Stimulated activated naive CD8-positive, alpha-beta T cell treated with anti-CD3 and anti-CD28 coated beads, Interleukin-15, Interleukin-2, amounts not matched to agents 100 ng/mL and 50 ng/mL, for 24 hours (primary cell): ENCODE measurements around the gene MAP1B.
A peak's percentile ranks its signal among the peaks of the same experiment; 100 is the strongest.

Experiments
- H3K27ac Mint-ChIP-seq: one replicate; pipeline ENCODE4 v1.8.0; 2021; ENCODE audit warnings: mild to moderate bottlenecking, mixed read lengths
- H3K27me3 Mint-ChIP-seq: one replicate; pipeline ENCODE4 v1.8.0; 2021; ENCODE audit warnings: mixed read lengths
- H3K36me3 Mint-ChIP-seq: one replicate; pipeline ENCODE4 v1.8.0; 2021; ENCODE audit warnings: low read depth, mixed read lengths
- H3K4me1 Mint-ChIP-seq: one replicate; pipeline ENCODE4 v1.8.0; 2021; ENCODE audit warnings: low read depth, mixed read lengths
- H3K4me3 Mint-ChIP-seq: one replicate; pipeline ENCODE4 v1.8.0; 2021; ENCODE audit warnings: mild to moderate bottlenecking, mixed read lengths
- H3K9me3 Mint-ChIP-seq: one replicate; pipeline ENCODE4 v1.8.0; 2021; ENCODE audit warnings: mixed read lengths

MAP1B gene

DNA sequence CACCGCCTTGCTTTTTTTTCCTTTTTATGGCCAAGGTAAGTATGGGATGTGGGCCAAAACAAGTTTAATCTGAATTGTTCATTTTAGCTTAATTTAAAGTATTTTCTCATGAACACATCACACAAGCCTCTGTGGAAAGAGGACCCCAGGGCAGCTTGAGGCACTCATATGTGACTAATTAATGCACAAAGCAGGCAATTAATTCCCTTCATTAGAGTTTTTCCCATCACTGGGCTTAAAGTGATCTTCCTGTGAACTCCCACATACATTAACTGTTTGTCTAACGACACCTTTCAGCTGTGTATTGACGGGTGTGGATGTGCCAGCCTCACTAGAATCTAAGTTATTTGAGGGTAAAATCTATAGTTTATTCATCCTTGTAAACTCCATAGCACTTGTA is 109.5 kb downstream of the MAP1B start:
- Mint-ChIP-seq H3K4me3 (no peak overlapping the region), H3K36me3 (peaks cover 85% of the 10 kb centered on the region), H3K27me3 (no peaks in the 10 kb centered on the region), H3K4me1 (peaks cover 4% of the 10 kb centered on the region), H3K9me3 (no peaks in the 10 kb centered on the region), H3K27ac (no peak overlapping the region)

DNA sequence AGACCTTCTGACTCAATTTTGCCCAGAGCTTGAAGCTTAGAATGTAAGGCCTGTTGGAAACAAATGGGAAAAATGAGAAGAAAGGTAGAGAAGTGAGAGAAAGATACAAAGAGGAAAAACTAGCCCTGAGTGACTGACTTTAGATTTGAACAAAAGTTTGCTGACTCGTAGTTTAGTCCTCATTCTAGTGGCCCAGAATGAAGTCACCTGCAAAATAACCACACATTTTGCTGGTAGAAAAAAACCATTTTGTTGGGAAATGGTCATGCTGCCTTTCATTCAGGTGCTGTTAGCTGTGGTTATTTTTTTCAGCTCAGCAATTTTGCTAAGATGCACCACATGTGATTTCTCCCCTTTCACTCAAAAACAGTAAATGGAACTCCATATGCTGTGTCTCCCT is 113.8 kb downstream of the MAP1B start:
- Mint-ChIP-seq H3K27me3 (no peaks in the 10 kb centered on the region), H3K4me1 (no peaks in the 10 kb centered on the region), H3K36me3 (peaks cover 94% of the 10 kb centered on the region), H3K27ac (no peak overlapping the region), H3K9me3 (no peaks in the 10 kb centered on the region), H3K4me3 (no peak overlapping the region)

DNA sequence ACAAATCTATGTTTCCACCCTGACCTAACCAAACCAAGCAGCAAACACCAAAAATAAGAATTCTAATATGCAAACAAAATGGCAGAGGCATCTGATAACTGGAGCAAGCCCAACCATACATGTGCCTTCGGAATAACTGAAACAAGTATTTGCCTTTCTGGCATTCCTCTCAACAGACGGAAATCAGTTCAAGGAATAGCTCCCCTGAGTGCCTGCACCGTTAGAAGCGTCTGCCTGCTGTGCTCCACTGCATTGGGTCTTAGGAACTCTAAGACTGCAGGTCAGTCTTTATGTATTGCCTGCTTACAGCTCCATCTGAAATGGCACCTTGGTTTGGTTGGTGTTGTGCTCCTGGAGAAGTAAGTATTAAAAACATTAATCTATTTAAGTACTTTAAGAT is 114.3 kb downstream of the MAP1B start:
- Mint-ChIP-seq H3K27me3 (no peaks in the 10 kb centered on the region), H3K9me3 (no peaks in the 10 kb centered on the region), H3K4me3 (no peak overlapping the region), H3K27ac (no peak overlapping the region), H3K36me3 (peaks cover 95% of the 10 kb centered on the region), H3K4me1 (no peaks in the 10 kb centered on the region)

DNA sequence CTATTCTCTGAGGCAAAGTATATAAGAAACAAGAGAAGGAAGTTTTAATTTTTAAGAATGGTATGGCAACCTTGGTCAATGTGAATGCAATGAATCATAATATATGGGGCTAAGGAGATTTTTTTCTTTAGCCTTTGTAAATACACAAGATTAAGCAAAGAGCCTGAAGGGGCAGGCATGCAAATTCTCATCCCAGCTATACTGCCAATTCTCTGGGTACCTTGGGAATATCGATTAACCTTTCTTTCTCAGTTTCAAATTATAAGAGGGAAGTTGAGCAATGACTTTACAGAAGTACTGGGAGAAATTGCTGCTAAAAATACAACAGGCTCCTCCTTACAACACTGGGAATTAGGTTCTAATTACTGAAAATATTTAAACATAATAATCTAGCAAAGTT is 115.2 kb downstream of the MAP1B start:
- Mint-ChIP-seq H3K4me3 (no peak overlapping the region), H3K27me3 (no peaks in the 10 kb centered on the region), H3K4me1 (no peaks in the 10 kb centered on the region), H3K27ac (no peak overlapping the region), H3K36me3 (peaks cover 96% of the 10 kb centered on the region), H3K9me3 (no peaks in the 10 kb centered on the region)

DNA sequence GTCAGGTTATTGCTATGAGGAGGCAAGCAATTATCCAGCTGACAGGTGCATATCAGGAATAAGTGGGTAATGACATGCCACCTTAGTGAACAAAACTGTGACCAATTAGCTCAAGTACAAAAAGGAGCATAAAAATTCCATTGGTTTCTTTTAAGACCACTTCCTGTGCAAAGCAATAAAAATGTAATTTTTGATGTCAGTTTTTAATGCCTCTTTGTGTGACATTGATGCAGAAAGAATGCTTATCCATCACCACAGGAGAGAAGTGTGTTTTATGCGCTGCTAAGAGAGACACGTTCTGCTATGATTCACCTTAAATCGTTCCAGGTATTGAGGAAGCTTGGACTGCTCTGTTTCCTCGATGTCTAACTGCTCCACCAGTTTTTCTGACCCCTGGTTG is 116.1 kb downstream of the MAP1B start:
- Mint-ChIP-seq H3K36me3 (peaks cover 95% of the 10 kb centered on the region), H3K4me3 (no peak overlapping the region), H3K27me3 (no peaks in the 10 kb centered on the region), H3K9me3 (no peaks in the 10 kb centered on the region), H3K27ac (no peak overlapping the region), H3K4me1 (no peaks in the 10 kb centered on the region)

- Mint-ChIP-seq H3K36me3 (peaks cover 92% of the 10 kb centered on the region), H3K9me3 (no peaks in the 10 kb centered on the region), H3K27me3 (no peaks in the 10 kb centered on the region), H3K4me1 (no peaks in the 10 kb centered on the region), H3K4me3 (no peak overlapping the region), H3K27ac (peak overlapping the region; percentile 53)
Observed at GRCh38 chr5:72224946-72225463, 117.7 kb downstream of the MAP1B start.

- no peaks in the 10 kb centered on the region for H3K27me3 Mint-ChIP-seq
Observed at GRCh38 chr5:72225741-72226140, 118.5 kb downstream of the MAP1B start.

DNA sequence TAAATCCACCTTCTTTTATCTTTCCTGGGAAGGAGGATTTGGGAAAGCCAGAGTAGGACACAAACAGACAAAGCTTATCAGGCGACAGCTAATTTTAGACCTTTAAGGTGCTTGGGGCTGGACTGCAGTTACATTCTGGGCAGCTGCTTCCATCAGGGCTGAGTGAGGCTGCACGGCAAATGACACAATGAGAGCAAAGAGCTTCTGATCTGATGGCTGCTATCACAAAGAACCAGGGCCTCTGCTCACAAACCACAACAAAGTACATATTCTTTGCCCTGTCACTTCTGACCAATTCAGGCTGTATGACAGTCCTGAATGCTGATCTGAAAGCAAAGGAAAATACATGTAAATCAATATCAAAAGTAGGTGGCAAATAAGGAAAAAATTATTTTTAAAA is 119.7 kb downstream of the MAP1B start:
- no peaks in the 10 kb centered on the region for H3K9me3 Mint-ChIP-seq
- H3K36me3 Mint-ChIP-seq: peaks cover 93% of the 10 kb centered on the region
- H3K27me3 Mint-ChIP-seq: no peaks in the 10 kb centered on the region
- peaks cover 11% of the 10 kb centered on the region for H3K4me1 Mint-ChIP-seq
- H3K4me3 Mint-ChIP-seq: no peak overlapping the region
- H3K27ac Mint-ChIP-seq: no peak overlapping the region

More at GRCh38 chr5:72225741-72226140, 118.5 kb downstream of the MAP1B start:
- Mint-ChIP-seq H3K27ac (no peak overlapping the region), H3K4me3 (no peak overlapping the region), H3K4me1 (peaks cover 5% of the 10 kb centered on the region), H3K9me3 (no peaks in the 10 kb centered on the region), H3K36me3 (peaks cover 93% of the 10 kb centered on the region)

- Mint-ChIP-seq H3K9me3 (no peaks in the 10 kb centered on the region), H3K4me1 (peaks cover 30% of the 10 kb centered on the region), H3K36me3 (peaks cover 87% of the 10 kb centered on the region), H3K27me3 (no peaks in the 10 kb centered on the region), H3K4me3 (no peak overlapping the region), H3K27ac (no peak overlapping the region)
Observed at GRCh38 chr5:72228960-72229359, 121.7 kb downstream of the MAP1B start.

GRCh38 chr5:72231991-72232703 is 124.9 kb downstream of the MAP1B start:
- Mint-ChIP-seq H3K9me3 (no peaks in the 10 kb centered on the region), H3K27ac (peak overlapping the region; percentile 61), H3K4me1 (peaks cover 60% of the 10 kb centered on the region), H3K4me3 (peak overlapping the region; percentile 0), H3K27me3 (no peaks in the 10 kb centered on the region), H3K36me3 (peaks cover 83% of the 10 kb centered on the region)

DNA sequence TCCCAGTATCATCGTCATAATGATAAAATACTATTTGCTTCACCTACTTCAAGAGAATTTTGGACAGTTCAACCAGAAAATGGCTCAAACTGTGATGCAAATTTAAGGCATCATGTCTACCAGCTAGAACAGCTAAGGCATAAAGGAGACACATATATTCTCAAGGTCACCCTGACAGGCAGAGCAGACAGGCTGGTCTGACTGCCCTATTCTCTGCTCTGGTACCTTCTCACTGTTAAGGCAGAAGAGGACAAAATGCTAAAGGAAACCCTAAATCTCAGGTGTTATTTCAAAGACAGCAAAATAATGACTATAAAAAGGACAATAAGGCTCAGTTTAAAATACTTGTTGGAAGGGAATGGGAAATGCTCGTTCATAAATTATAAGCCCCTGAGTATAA is 125.6 kb downstream of the MAP1B start:
- Mint-ChIP-seq H3K27ac (peak overlapping the region; percentile 75), H3K36me3 (peaks cover 83% of the 10 kb centered on the region)

DNA sequence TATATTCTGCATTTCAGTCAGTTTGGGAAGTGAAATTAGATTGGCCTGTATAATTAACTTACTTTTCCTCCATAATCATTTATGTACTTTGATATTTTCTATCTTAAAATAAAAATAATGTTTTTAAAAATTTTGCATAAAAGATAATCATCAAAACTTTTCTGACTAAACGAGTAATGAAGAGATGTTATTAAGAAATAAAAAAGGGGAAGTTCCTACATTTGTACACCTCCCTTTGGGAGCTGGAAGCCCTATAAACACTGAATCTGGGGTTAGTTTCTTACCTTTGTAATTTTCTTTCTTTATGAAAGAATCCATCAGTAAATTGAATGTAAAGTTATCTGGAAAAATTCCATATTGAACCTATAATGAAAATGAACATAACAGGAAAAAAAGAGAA is 126.6 kb downstream of the MAP1B start:
- no peak overlapping the region for H3K27ac Mint-ChIP-seq

More for the DNA sequence above, 125.6 kb downstream of the MAP1B start:
- no peaks in the 10 kb centered on the region for H3K9me3 Mint-ChIP-seq
- no peaks in the 10 kb centered on the region for H3K27me3 Mint-ChIP-seq
- peaks cover 60% of the 10 kb centered on the region for H3K4me1 Mint-ChIP-seq
- peak overlapping the region; percentile 0 for H3K4me3 Mint-ChIP-seq

GRCh38 chr5:72234265-72234700 is 127.0 kb downstream of the MAP1B start:
- H3K4me1 Mint-ChIP-seq: peaks cover 60% of the 10 kb centered on the region
- no peaks in the 10 kb centered on the region for H3K9me3 Mint-ChIP-seq
- peak overlapping the region; percentile 82 for H3K27ac Mint-ChIP-seq
- H3K27me3 Mint-ChIP-seq: no peaks in the 10 kb centered on the region
- H3K4me3 Mint-ChIP-seq: peak overlapping the region; percentile 20
- peaks cover 80% of the 10 kb centered on the region for H3K36me3 Mint-ChIP-seq

More for the DNA sequence above, 126.6 kb downstream of the MAP1B start:
- Mint-ChIP-seq H3K27me3 (no peaks in the 10 kb centered on the region), H3K9me3 (no peaks in the 10 kb centered on the region), H3K36me3 (peaks cover 83% of the 10 kb centered on the region), H3K4me1 (peaks cover 60% of the 10 kb centered on the region), H3K4me3 (no peak overlapping the region)

DNA sequence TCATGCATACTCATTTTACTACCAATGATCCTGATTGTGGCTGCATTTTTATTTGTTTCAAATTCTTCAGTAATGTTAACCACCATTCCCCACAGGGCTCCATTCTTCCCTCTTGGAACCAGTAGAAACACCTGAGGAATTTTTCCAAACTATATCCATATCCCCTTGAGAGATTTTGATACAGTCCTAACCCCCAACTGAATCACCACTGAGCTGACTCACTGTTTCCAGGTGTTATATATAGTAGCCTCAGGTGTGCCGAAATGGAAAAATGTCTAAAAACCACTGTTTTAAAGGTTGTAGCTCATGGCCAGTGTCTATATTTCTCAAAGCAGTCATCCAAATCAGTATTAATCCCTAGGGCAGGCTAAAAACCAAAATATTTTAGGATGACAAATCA is 127.6 kb downstream of the MAP1B start:
- Mint-ChIP-seq H3K4me1 (peaks cover 60% of the 10 kb centered on the region), H3K27ac (peak overlapping the region; percentile 82), H3K36me3 (peaks cover 76% of the 10 kb centered on the region), H3K9me3 (no peaks in the 10 kb centered on the region), H3K27me3 (no peaks in the 10 kb centered on the region), H3K4me3 (peak overlapping the region; percentile 20)

GRCh38 chr5:72235725-72236124 is 128.4 kb downstream of the MAP1B start:
- Mint-ChIP-seq H3K9me3 (no peaks in the 10 kb centered on the region), H3K27me3 (no peaks in the 10 kb centered on the region), H3K4me3 (no peak overlapping the region), H3K36me3 (peaks cover 72% of the 10 kb centered on the region), H3K27ac (no peak overlapping the region), H3K4me1 (peaks cover 55% of the 10 kb centered on the region)

- Mint-ChIP-seq H3K27me3 (no peaks in the 10 kb centered on the region), H3K36me3 (peaks cover 70% of the 10 kb centered on the region), H3K4me3 (no peak overlapping the region), H3K27ac (no peak overlapping the region), H3K9me3 (no peaks in the 10 kb centered on the region), H3K4me1 (peaks cover 44% of the 10 kb centered on the region)
Observed at GRCh38 chr5:72237415-72237814, 130.1 kb downstream of the MAP1B start.
